NB4 (cell line): ENCODE data around the gene CPNE2.
A peak's percentile ranks its signal among the peaks of the same experiment; 100 is the strongest.

Source experiments
- POLR2A ChIP-seq: IDR thresholded peaks from 2 replicates; pipeline ENCODE4 v1.6.1; 2011; ENCODE audit warnings: mild to moderate bottlenecking; ENCODE audit not compliant: insufficient read length; ENCODE audit errors: extremely low read depth
- TF ChIP-seq, protein P1 (sequence below): IDR thresholded peaks from one replicate; pipeline ENCODE4 v1.5.1; 2012; ENCODE audit warnings: low read depth, low read length

DNA sequence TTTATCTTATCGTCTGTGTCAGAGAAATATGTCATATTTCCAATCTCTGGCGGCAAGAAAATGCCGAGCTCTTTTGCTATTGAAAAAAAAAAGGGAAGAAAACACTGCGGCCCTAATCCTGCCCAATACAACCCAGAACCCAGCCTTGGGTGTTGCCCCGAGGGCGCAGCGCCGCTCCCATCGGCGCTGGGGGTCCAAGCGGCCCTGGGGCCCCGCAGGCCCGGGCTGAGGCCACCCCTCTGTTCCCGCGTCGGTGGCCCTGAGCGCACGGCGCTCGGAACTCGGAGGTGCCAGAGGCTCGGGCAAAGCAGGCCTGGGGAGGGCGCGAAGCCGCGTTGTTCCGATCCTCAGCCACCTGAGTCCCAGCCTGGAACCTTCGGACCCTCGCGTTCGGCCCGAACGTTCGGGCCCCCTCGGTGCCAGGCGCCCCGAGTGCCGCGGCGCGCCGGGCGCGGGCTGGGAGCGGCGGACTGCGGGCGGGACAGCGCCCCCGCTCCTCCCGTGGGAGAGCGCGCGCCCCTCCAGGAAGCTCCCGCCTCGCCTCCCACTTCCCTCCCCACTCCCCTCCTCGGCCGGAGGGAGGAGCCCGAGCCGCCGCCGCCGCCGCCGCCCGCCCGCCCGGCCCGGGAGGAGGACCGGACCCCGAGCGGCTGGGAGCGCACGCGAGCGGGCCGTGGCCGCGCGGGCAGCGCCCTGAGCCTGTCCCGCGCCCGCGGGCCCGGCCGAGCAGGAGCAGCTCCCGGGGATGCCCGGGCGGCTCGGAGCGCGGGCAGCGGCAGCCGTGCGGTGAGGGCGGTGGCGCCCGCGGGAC lies at the start of gene CPNE2:
- TF ChIP-seq POLR2A, result peak; percentile 40
- TF ChIP-seq, protein P1, sequence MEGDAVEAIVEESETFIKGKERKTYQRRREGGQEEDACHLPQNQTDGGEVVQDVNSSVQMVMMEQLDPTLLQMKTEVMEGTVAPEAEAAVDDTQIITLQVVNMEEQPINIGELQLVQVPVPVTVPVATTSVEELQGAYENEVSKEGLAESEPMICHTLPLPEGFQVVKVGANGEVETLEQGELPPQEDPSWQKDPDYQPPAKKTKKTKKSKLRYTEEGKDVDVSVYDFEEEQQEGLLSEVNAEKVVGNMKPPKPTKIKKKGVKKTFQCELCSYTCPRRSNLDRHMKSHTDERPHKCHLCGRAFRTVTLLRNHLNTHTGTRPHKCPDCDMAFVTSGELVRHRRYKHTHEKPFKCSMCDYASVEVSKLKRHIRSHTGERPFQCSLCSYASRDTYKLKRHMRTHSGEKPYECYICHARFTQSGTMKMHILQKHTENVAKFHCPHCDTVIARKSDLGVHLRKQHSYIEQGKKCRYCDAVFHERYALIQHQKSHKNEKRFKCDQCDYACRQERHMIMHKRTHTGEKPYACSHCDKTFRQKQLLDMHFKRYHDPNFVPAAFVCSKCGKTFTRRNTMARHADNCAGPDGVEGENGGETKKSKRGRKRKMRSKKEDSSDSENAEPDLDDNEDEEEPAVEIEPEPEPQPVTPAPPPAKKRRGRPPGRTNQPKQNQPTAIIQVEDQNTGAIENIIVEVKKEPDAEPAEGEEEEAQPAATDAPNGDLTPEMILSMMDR, result no peak
